ENCODE measurements around the gene AVPR2.

AVPR2 gene

GRCh38 chrX:153871946-153872878, 32.3 kb upstream of the AVPR2 start:
- no peak for DNase-seq

GRCh38 chrX:153873282-153874084, 31.0 kb upstream of the AVPR2 start:
- no peak for DNase-seq

GRCh38 chrX:153874085-153874365, 30.4 kb upstream of the AVPR2 start:
- DNase-seq, result no peak

GRCh38 chrX:153874366-153875125, 29.9 kb upstream of the AVPR2 start:
- no peak for DNase-seq

GRCh38 chrX:153875391-153876111, 28.9 kb upstream of the AVPR2 start:
- peak; percentile 46 to 67 for DNase-seq

GRCh38 chrX:153876112-153876491, 28.4 kb upstream of the AVPR2 start:
- no peak for DNase-seq

GRCh38 chrX:153877571-153878261, 26.8 kb upstream of the AVPR2 start:
- no peak for DNase-seq

- no peak for DNase-seq
Measured at GRCh38 chrX:153878345-153878744, 26.1 kb upstream of the AVPR2 start.

GRCh38 chrX:153878969-153879653, 25.4 kb upstream of the AVPR2 start:
- no peak for DNase-seq

GRCh38 chrX:153879741-153880439, 24.6 kb upstream of the AVPR2 start:
- DNase-seq, result no peak

- DNase-seq, result no peak
Measured at GRCh38 chrX:153880440-153880815, 24.0 kb upstream of the AVPR2 start.

GRCh38 chrX:153881281-153881680, 23.2 kb upstream of the AVPR2 start:
- DNase-seq, result no peak

- no peak for DNase-seq
Measured at GRCh38 chrX:153882086-153882498, 22.4 kb upstream of the AVPR2 start.

- no peak for DNase-seq
Measured at GRCh38 chrX:153882557-153882956, 21.9 kb upstream of the AVPR2 start.

- DNase-seq, result no peak
Measured at GRCh38 chrX:153883163-153883843, 21.2 kb upstream of the AVPR2 start.

GRCh38 chrX:153884136-153884535, 20.3 kb upstream of the AVPR2 start:
- no peak for DNase-seq

GRCh38 chrX:153884590-153884989, 19.9 kb upstream of the AVPR2 start:
- no peak for DNase-seq

- no peak for DNase-seq
Measured at GRCh38 chrX:153885208-153885787, 19.2 kb upstream of the AVPR2 start.

- DNase-seq, result no peak
Measured at GRCh38 chrX:153885968-153886903, 18.2 kb upstream of the AVPR2 start, which contains the start of gene L1CAM. L1CAM (minus strand) TSS chrX:153886173; CDS start chrX:153875836, 10,337 bp downstream.

Data from CD4-positive, alpha-beta T cell treated with Interleukin-1 beta for 1 hour (primary cell).